MM.1S (cell line): ENCODE results near the gene UXS1.

Experiments
- DNase-seq: peaks from one replicate; pipeline ENCODE4 v3.0.0-alpha.2; 2015
- H2AFZ ChIP-seq: fragments of 300-600 bp; sonication (generic); 2 replicates; pipeline ENCODE4 v1.6.0; 2016; ENCODE audit warnings: antibody characterized with exemption, low read length
- H3F3A ChIP-seq: fragments of 300-600 bp; sonication (generic); 2 replicates; pipeline ENCODE4 v1.6.1; 2016; ENCODE audit warnings: mild to moderate bottlenecking, antibody characterized with exemption, low read length, moderate library complexity, mixed read lengths; ENCODE audit not compliant: insufficient read depth
- H3K27ac ChIP-seq: fragments of 300-600 bp; sonication (generic); 2 replicates; pipeline ENCODE4 v1.5.1; 2016; ENCODE audit warnings: mild to moderate bottlenecking, low read length
- H3K27me3 ChIP-seq: fragments of 300-600 bp; sonication (generic); replicated peaks from 2 replicates; pipeline ENCODE4 v1.6.0; 2016; ENCODE audit warnings: low read length; ENCODE audit not compliant: insufficient read depth
- H3K36me3 ChIP-seq: fragments of 300-600 bp; sonication (generic); replicated peaks from 2 replicates; pipeline ENCODE4 v1.6.1; 2016; ENCODE audit warnings: mild to moderate bottlenecking, low read length, mixed read lengths; ENCODE audit not compliant: insufficient read depth
- H3K4me1 ChIP-seq: fragments of 300-600 bp; sonication (generic); 2 replicates; pipeline ENCODE4 v1.6.1; 2016; ENCODE audit warnings: low read length, mixed read lengths
- H3K4me2 ChIP-seq: fragments of 300-600 bp; sonication (generic); 2 replicates; pipeline ENCODE4 v1.6.0; 2016; ENCODE audit warnings: low read depth, low read length
- H3K4me3 ChIP-seq: fragments of 300-600 bp; sonication (generic); 2 replicates; pipeline ENCODE4 v1.5.1; 2016; ENCODE audit warnings: low read length, mixed read lengths
- H3K79me2 ChIP-seq: fragments of 300-600 bp; sonication (generic); 2 replicates; pipeline ENCODE4 v1.6.1; 2016; ENCODE audit warnings: mixed run types, low read length, mixed read lengths
- H3K9ac ChIP-seq: fragments of 300-600 bp; sonication (generic); 2 replicates; pipeline ENCODE4 v1.6.1; 2016; ENCODE audit warnings: low read length, mixed read lengths
- H3K9me2 ChIP-seq: fragments of 300-600 bp; sonication (generic); replicated peaks from 2 replicates; pipeline ENCODE4 v1.6.1; 2016; ENCODE audit warnings: mild to moderate bottlenecking, low read length, mixed read lengths; ENCODE audit not compliant: insufficient read depth
- H3K9me3 ChIP-seq: fragments of 300-600 bp; sonication (generic); replicated peaks from 2 replicates; pipeline ENCODE4 v1.6.1; 2016; ENCODE audit warnings: mild to moderate bottlenecking, low read length, mixed read lengths; ENCODE audit not compliant: insufficient read depth
- H4K20me1 ChIP-seq: fragments of 300-600 bp; sonication (generic); 2 replicates; pipeline ENCODE4 v1.6.1; 2016; ENCODE audit warnings: mild to moderate bottlenecking, low read length, moderate library complexity, mixed read lengths; ENCODE audit not compliant: insufficient read depth
- EZH2 ChIP-seq: fragments of 300-600 bp; sonication (generic); optimal IDR thresholded peaks from 2 replicates; pipeline ENCODE3; 2017; ENCODE audit warnings: low read depth, mild to moderate bottlenecking, antibody characterized with exemption, low read length, mixed read lengths
- EZH2phosphoT487 ChIP-seq: fragments of 300-600 bp; sonication (generic); IDR thresholded peaks from 2 replicates; pipeline ENCODE4 v1.6.1; 2018; ENCODE audit warnings: antibody characterized with exemption, low read length
- TF ChIP-seq, protein P1 (sequence below): fragments of 300-600 bp; sonication (generic); IDR thresholded peaks from 2 replicates; pipeline ENCODE4 v1.5.1; 2016; ENCODE audit warnings: antibody characterized with exemption, low read length, mixed read lengths

The UXS1 gene

GRCh38 chr2:106184857-106185256 is 9.2 kb downstream of the UXS1 start:
- no peak overlapping the region for H3K4me3 ChIP-seq
- H3K9me2 ChIP-seq: no peaks in the 10 kb centered on the region
- H3K4me2 ChIP-seq: no peak overlapping the region
- H3F3A ChIP-seq: no peaks in the 10 kb centered on the region; the same call in 1 of the 2 replicates
- peaks cover 78% of the 10 kb centered on the region for H3K79me2 ChIP-seq
- H2AFZ ChIP-seq: no peak overlapping the region
- no peak overlapping the region for H3K9ac ChIP-seq
- no peak for DNase-seq
- no peaks in the 10 kb centered on the region for H3K36me3 ChIP-seq
- no peak overlapping the region for H3K27ac ChIP-seq
- no peak for TF ChIP-seq EZH2phosphoT487
- no peaks in the 10 kb centered on the region for H3K9me3 ChIP-seq
- H3K27me3 ChIP-seq: no peaks in the 10 kb centered on the region
- no peaks in the 10 kb centered on the region for H4K20me1 ChIP-seq
- H3K4me1 ChIP-seq: peaks cover 13% of the 10 kb centered on the region

DNA sequence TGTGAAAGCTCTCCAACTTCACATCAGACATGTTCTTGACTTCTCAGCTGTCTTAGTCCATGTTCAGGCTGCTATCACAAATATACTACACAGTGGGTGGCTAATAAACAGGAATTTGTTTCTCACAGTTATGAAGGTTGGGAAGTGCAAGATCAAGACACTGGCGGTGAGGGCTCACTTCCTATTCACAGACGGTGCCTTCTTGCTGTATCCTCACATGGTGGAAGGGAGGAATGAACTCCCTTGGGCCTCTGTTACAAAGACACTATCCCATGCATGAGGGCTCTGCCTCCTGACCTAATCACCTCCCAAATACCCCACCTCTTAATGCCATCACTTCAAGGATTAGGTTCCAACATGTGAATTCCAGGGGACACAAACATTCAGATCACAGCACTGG is 9.7 kb downstream of the UXS1 start:
- TF ChIP-seq EZH2: no peak
- TF ChIP-seq EZH2phosphoT487: no peak
- TF ChIP-seq, protein P1, sequence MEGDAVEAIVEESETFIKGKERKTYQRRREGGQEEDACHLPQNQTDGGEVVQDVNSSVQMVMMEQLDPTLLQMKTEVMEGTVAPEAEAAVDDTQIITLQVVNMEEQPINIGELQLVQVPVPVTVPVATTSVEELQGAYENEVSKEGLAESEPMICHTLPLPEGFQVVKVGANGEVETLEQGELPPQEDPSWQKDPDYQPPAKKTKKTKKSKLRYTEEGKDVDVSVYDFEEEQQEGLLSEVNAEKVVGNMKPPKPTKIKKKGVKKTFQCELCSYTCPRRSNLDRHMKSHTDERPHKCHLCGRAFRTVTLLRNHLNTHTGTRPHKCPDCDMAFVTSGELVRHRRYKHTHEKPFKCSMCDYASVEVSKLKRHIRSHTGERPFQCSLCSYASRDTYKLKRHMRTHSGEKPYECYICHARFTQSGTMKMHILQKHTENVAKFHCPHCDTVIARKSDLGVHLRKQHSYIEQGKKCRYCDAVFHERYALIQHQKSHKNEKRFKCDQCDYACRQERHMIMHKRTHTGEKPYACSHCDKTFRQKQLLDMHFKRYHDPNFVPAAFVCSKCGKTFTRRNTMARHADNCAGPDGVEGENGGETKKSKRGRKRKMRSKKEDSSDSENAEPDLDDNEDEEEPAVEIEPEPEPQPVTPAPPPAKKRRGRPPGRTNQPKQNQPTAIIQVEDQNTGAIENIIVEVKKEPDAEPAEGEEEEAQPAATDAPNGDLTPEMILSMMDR: no peak
- peaks cover 76% of the 10 kb centered on the region for H3K79me2 ChIP-seq
- H3K27me3 ChIP-seq: no peaks in the 10 kb centered on the region
- H3F3A ChIP-seq: no peaks in the 10 kb centered on the region; the same call in 1 of the 2 replicates
- peaks cover 13% of the 10 kb centered on the region for H3K4me1 ChIP-seq
- no peak overlapping the region for H3K27ac ChIP-seq
- no peaks in the 10 kb centered on the region for H3K9me3 ChIP-seq
- no peak overlapping the region for H2AFZ ChIP-seq
- H3K9me2 ChIP-seq: no peaks in the 10 kb centered on the region
- no peak for DNase-seq
- H4K20me1 ChIP-seq: no peaks in the 10 kb centered on the region
- H3K4me3 ChIP-seq: no peak overlapping the region
- no peak overlapping the region for H3K4me2 ChIP-seq
- H3K9ac ChIP-seq: no peak overlapping the region
- H3K36me3 ChIP-seq: no peaks in the 10 kb centered on the region

- H4K20me1 ChIP-seq: no peaks in the 10 kb centered on the region
- peaks cover 13% of the 10 kb centered on the region for H3K4me1 ChIP-seq
- H3F3A ChIP-seq: no peaks in the 10 kb centered on the region; the same call in 1 of the 2 replicates
- no peaks in the 10 kb centered on the region for H3K27me3 ChIP-seq
- H3K36me3 ChIP-seq: no peaks in the 10 kb centered on the region
- no peaks in the 10 kb centered on the region for H3K9me2 ChIP-seq
- peak; percentile 29 for DNase-seq
- no peaks in the 10 kb centered on the region for H3K9me3 ChIP-seq
- no peak overlapping the region for H3K9ac ChIP-seq
- TF ChIP-seq EZH2 (no peak), EZH2phosphoT487 (no peak)
- TF ChIP-seq, protein P1: no peak
- H2AFZ ChIP-seq: no peak overlapping the region
- H3K4me3 ChIP-seq: no peak overlapping the region
- H3K79me2 ChIP-seq: peaks cover 68% of the 10 kb centered on the region
- peak overlapping the region; percentile 20; the same call in 1 of the 2 replicates for H3K4me2 ChIP-seq
- H3K27ac ChIP-seq: peak overlapping the region; percentile 30; the same call in 1 of the 2 replicates
Measured at GRCh38 chr2:106183101-106183696, 10.9 kb downstream of the UXS1 start.

GRCh38 chr2:106181064-106181463 is 13.0 kb downstream of the UXS1 start:
- no peak for DNase-seq
- Histone ChIP-seq H4K20me1 (no peaks in the 10 kb centered on the region), H3F3A (no peaks in the 10 kb centered on the region; the same call in 1 of the 2 replicates), H3K4me1 (peaks cover 13% of the 10 kb centered on the region), H3K4me3 (no peak overlapping the region), H3K79me2 (peaks cover 53% of the 10 kb centered on the region), H3K27me3 (no peaks in the 10 kb centered on the region), H3K36me3 (no peaks in the 10 kb centered on the region), H3K4me2 (no peak overlapping the region), H3K9ac (no peak overlapping the region), H3K9me3 (no peaks in the 10 kb centered on the region), H3K9me2 (no peaks in the 10 kb centered on the region), H2AFZ (no peak overlapping the region), H3K27ac (no peak overlapping the region)
- TF ChIP-seq EZH2phosphoT487: no peak
- TF ChIP-seq, protein P1: no peak
- TF ChIP-seq EZH2: no peak
